BLaER1 treated with 17β-estradiol and CSF1 and Interleukin-3, amounts not matched to agents 10 nM and 100 nM (cell line): ENCODE measurements around the gene PRRT4.

Experiments used
- H3K27ac ChIP-seq, 11 experiments: shearing (Covaris generic); formaldehyde crosslinking; 2 replicates each; pipeline ENCODE4 v1.8.1; 2022
- H3K27me3 ChIP-seq, 11 experiments: shearing (Covaris generic); formaldehyde crosslinking; 2 replicates each; pipeline ENCODE4 v1.8.1; 2022
- H3K36me3 ChIP-seq, 11 experiments: shearing (Covaris generic); formaldehyde crosslinking; 2 replicates each; pipeline ENCODE4 v1.8.1; 2022
- H3K4me1 ChIP-seq, 10 experiments: shearing (Covaris generic); formaldehyde crosslinking; 2 replicates each; pipeline ENCODE4 v1.8.1; 2022
- H3K4me2 ChIP-seq, 11 experiments: shearing (Covaris generic); formaldehyde crosslinking; 2 replicates each; pipeline ENCODE4 v1.8.1; 2022
- H3K4me3 ChIP-seq, 10 experiments: shearing (Covaris generic); formaldehyde crosslinking; 2 replicates each; pipeline ENCODE4 v1.8.1; 2022
- H3K9ac ChIP-seq, 11 experiments: shearing (Covaris generic); formaldehyde crosslinking; 2 replicates each; pipeline ENCODE4 v1.8.1; 2022
- H3K9me3 ChIP-seq, 11 experiments: shearing (Covaris generic); formaldehyde crosslinking; replicated peaks in 1 of 11; 2 replicates each; pipeline ENCODE4 v1.8.1; 2022
- H4K20me1 ChIP-seq, 11 experiments: shearing (Covaris generic); formaldehyde crosslinking; 2 replicates each; pipeline ENCODE4 v1.8.1; 2022
- Cebpa-rat ChIP-seq, 11 experiments: shearing (Covaris generic); IDR thresholded peaks; 2 replicates each; pipeline ENCODE4 v1.8.1; 2022

Gene PRRT4

GRCh38 chr7:128351296-128352152 is 10.0 kb downstream of the PRRT4 start:
- Histone ChIP-seq H4K20me1 (no peaks in the 10 kb centered on the region), H3K4me3 (peak overlapping the region in 2 of 10 experiments; percentile 19 to 24; a peak in 2 of 20 replicates), H3K9ac (peak overlapping the region in 4 of 11 experiments; percentile 29 to 46 (median 32); a peak in 5 of 22 replicates), H3K4me1 (peaks cover 5 to 18% (median 10%) of the 10 kb centered on the region in 10 experiments; a peak in 17 of 20 replicates), H3K27me3 (peaks cover 33 to 54% (median 47%) of the 10 kb centered on the region in 11 experiments), H3K36me3 (no peaks in the 10 kb centered on the region), H3K9me3 (peaks cover 0 to 14% (median 9%) of the 10 kb centered on the region in 11 experiments; a peak in 9 of 22 replicates), H3K27ac (peak overlapping the region in 1 of 11 experiments; percentile 5; a peak in 2 of 22 replicates), H3K4me2 (peak overlapping the region; percentile 43 to 63 (median 52); a peak in 21 of 22 replicates)
- TF ChIP-seq Cebpa-rat (IDR thresholded peaks at IDR 0.05): no peak

- peak overlapping the region in 9 of 11 experiments; percentile 43 to 63 (median 53); a peak in 16 of 22 replicates for H3K4me2 ChIP-seq
These were observed 10.7 kb downstream of the PRRT4 start for GRCh38 chr7:128350708-128351295.

GRCh38 chr7:128349466-128349825 is 12.0 kb downstream of the PRRT4 start:
- no peaks in the 10 kb centered on the region for H3K36me3 ChIP-seq
- peaks cover 33 to 54% (median 47%) of the 10 kb centered on the region in 11 experiments for H3K27me3 ChIP-seq
- no peak overlapping the region for H3K9ac ChIP-seq
- peaks cover 0 to 14% (median 9%) of the 10 kb centered on the region in 11 experiments; a peak in 9 of 22 replicates for H3K9me3 ChIP-seq
- no peak for TF ChIP-seq Cebpa-rat (IDR thresholded peaks at IDR 0.05)
- no peak overlapping the region for H3K27ac ChIP-seq
- H4K20me1 ChIP-seq: no peaks in the 10 kb centered on the region
- H3K4me2 ChIP-seq: no peak overlapping the region
- peaks cover 5 to 14% (median 9%) of the 10 kb centered on the region in 10 experiments; a peak in 17 of 20 replicates for H3K4me1 ChIP-seq
- no peak overlapping the region for H3K4me3 ChIP-seq

More at GRCh38 chr7:128350708-128351295, 10.7 kb downstream of the PRRT4 start:
- peak overlapping the region in 1 of 10 experiments; percentile 19; a peak in 1 of 20 replicates for H3K4me3 ChIP-seq
- peaks cover 33 to 54% (median 47%) of the 10 kb centered on the region in 11 experiments for H3K27me3 ChIP-seq
- H3K9ac ChIP-seq: peak overlapping the region in 1 of 11 experiments; percentile 29; a peak in 1 of 22 replicates
- TF ChIP-seq Cebpa-rat (IDR thresholded peaks at IDR 0.05): no peak
- no peaks in the 10 kb centered on the region for H4K20me1 ChIP-seq
- peaks cover 0 to 14% (median 9%) of the 10 kb centered on the region in 11 experiments; a peak in 9 of 22 replicates for H3K9me3 ChIP-seq
- peaks cover 5 to 17% (median 10%) of the 10 kb centered on the region in 10 experiments; a peak in 17 of 20 replicates for H3K4me1 ChIP-seq
- no peaks in the 10 kb centered on the region for H3K36me3 ChIP-seq
- H3K27ac ChIP-seq: no peak overlapping the region; a peak in 1 of 22 replicates

GRCh38 chr7:128347647-128348097 is 13.8 kb downstream of the PRRT4 start:
- Histone ChIP-seq H4K20me1 (peaks cover 0 to 5% (median 0%) of the 10 kb centered on the region in 11 experiments; a peak in 5 of 22 replicates), H3K4me3 (no peak overlapping the region), H3K27ac (no peak overlapping the region), H3K27me3 (peaks cover 25 to 40% (median 32%) of the 10 kb centered on the region in 11 experiments), H3K4me1 (peaks cover 11 to 19% (median 13%) of the 10 kb centered on the region in 10 experiments), H3K9ac (no peak overlapping the region), H3K4me2 (no peak overlapping the region), H3K9me3 (peaks cover 0 to 14% (median 9%) of the 10 kb centered on the region in 11 experiments; a peak in 9 of 22 replicates), H3K36me3 (no peaks in the 10 kb centered on the region)
- TF ChIP-seq Cebpa-rat (IDR thresholded peaks at IDR 0.05): no peak

GRCh38 chr7:128344431-128344774 is 17.1 kb downstream of the PRRT4 start:
- Histone ChIP-seq H3K36me3 (peaks cover 8 to 28% (median 24%) of the 10 kb centered on the region in 11 experiments), H3K4me1 (peaks cover 20 to 30% (median 23%) of the 10 kb centered on the region in 10 experiments), H3K27me3 (peaks cover 0 to 7% (median 0%) of the 10 kb centered on the region in 11 experiments; a peak in 7 of 22 replicates), H3K4me2 (peak overlapping the region in 10 of 11 experiments; percentile 64 to 99 (median 88); a peak in 15 of 22 replicates), H3K27ac (peak overlapping the region in 1 of 11 experiments; percentile 87; a peak in 4 of 22 replicates), H3K9ac (no peak overlapping the region), H3K4me3 (peak overlapping the region in 1 of 10 experiments; percentile 86; a peak in 1 of 20 replicates), H3K9me3 (no peaks in the 10 kb centered on the region), H4K20me1 (peaks cover 0 to 38% (median 31%) of the 10 kb centered on the region in 11 experiments; a peak in 17 of 22 replicates)
- TF ChIP-seq Cebpa-rat (IDR thresholded peaks at IDR 0.05): no peak

- no peaks in the 10 kb centered on the region for H3K9me3 ChIP-seq
- peak within 1 kb of the TSS; percentile 72 to 89 (median 80) for H3K4me3 ChIP-seq
- H3K9ac ChIP-seq: peak within 1 kb of the TSS; percentile 82 to 94 (median 91)
- peaks cover 0 to 44% (median 37%) of the 10 kb centered on the region in 11 experiments; a peak in 17 of 22 replicates for H4K20me1 ChIP-seq
- H3K27me3 ChIP-seq: peaks cover 0 to 2% (median 0%) of the 10 kb centered on the region in 11 experiments; a peak in 3 of 22 replicates
- TF ChIP-seq Cebpa-rat (IDR thresholded peaks at IDR 0.05): no peak
- H3K4me1 ChIP-seq: peaks cover 20 to 30% (median 23%) of the 10 kb centered on the region in 10 experiments
- H3K36me3 ChIP-seq: peaks cover 14 to 34% (median 30%) of the 10 kb centered on the region in 11 experiments
- peak within 1 kb of the TSS; percentile 74 to 92 (median 86) for H3K27ac ChIP-seq
- H3K4me2 ChIP-seq: peak within 1 kb of the TSS; percentile 79 to 99 (median 92)
These were observed 17.7 kb downstream of the PRRT4 start, which contains the start of gene RBM28 for GRCh38 chr7:128343554-128344430. TSS of gene RBM28 (minus strand) at chr7:128343908. CDS start at chr7:128343793, 115 bp downstream.

GRCh38 chr7:128341733-128342132 is 19.8 kb downstream of the PRRT4 start:
- Histone ChIP-seq H3K4me2 (peak overlapping the region; percentile 79 to 99 (median 92)), H3K9me3 (no peaks in the 10 kb centered on the region), H3K36me3 (peaks cover 34 to 55% (median 50%) of the 10 kb centered on the region in 11 experiments), H3K4me1 (peaks cover 20 to 30% (median 23%) of the 10 kb centered on the region in 10 experiments), H3K27me3 (no peaks in the 10 kb centered on the region), H3K27ac (no peak overlapping the region), H4K20me1 (peaks cover 0 to 64% (median 37%) of the 10 kb centered on the region in 11 experiments; a peak in 17 of 22 replicates), H3K4me3 (peak overlapping the region in 8 of 10 experiments; percentile 74 to 86 (median 80); a peak in 13 of 20 replicates), H3K9ac (peak overlapping the region; percentile 82 to 94 (median 91); a peak in 15 of 22 replicates)
- no peak for TF ChIP-seq Cebpa-rat (IDR thresholded peaks at IDR 0.05)
